Testis (tissue), 2 donors: ENCODE results near the gene RIC3.

Experiments used
- POLR2A ChIP-seq: fragments of 450-650 bp; IDR thresholded peaks from one replicate; pipeline ENCODE4 v1.6.1; 2017; ENCODE audit warnings: antibody characterized with exemption, mild to moderate bottlenecking, moderate library complexity
- TF ChIP-seq, protein P1 (sequence below), 3 experiments: fragments of 450-650 bp in 2 of 3; fragments of 200-600 bp in 1 of 3; sonication (generic) in 1 of 3; IDR thresholded peaks; one replicate each; pipeline ENCODE4 v1.5.1; 2016 to 2019; ENCODE audit warnings: antibody characterized with exemption in 3 of 3, mild to moderate bottlenecking in 2 of 3, moderate library complexity in 1 of 3

- TF ChIP-seq, protein P1, sequence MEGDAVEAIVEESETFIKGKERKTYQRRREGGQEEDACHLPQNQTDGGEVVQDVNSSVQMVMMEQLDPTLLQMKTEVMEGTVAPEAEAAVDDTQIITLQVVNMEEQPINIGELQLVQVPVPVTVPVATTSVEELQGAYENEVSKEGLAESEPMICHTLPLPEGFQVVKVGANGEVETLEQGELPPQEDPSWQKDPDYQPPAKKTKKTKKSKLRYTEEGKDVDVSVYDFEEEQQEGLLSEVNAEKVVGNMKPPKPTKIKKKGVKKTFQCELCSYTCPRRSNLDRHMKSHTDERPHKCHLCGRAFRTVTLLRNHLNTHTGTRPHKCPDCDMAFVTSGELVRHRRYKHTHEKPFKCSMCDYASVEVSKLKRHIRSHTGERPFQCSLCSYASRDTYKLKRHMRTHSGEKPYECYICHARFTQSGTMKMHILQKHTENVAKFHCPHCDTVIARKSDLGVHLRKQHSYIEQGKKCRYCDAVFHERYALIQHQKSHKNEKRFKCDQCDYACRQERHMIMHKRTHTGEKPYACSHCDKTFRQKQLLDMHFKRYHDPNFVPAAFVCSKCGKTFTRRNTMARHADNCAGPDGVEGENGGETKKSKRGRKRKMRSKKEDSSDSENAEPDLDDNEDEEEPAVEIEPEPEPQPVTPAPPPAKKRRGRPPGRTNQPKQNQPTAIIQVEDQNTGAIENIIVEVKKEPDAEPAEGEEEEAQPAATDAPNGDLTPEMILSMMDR (IDR thresholded peaks at IDR 0.05), result no peak
- TF ChIP-seq POLR2A, result no peak
Measured at GRCh38 chr11:8107642-8108041, 61.2 kb downstream of the RIC3 start.
